HG02588 (cell line): ENCODE data around the gene C4orf50.

Experiments used
- ATAC-seq: cut with Tn5 transposase; IDR thresholded peaks from one replicate; pipeline ENCODE4 v1.9.1; 2021; ENCODE audit warnings: mild to moderate bottlenecking, moderate library complexity; ENCODE audit not compliant: unreplicated experiment

C4orf50 gene

GRCh38 chr4:6044276-6044675 lies 26.0 kb upstream of the C4orf50 start:
- ATAC-seq, result no peak

GRCh38 chr4:6043843-6044242 lies 25.6 kb upstream of the C4orf50 start:
- ATAC-seq, result no peak

GRCh38 chr4:6043188-6043587 lies 25.0 kb upstream of the C4orf50 start:
- ATAC-seq, result no peak

GRCh38 chr4:6042293-6043063 lies 24.2 kb upstream of the C4orf50 start:
- ATAC-seq, result no peak

GRCh38 chr4:6041800-6042199 lies 23.6 kb upstream of the C4orf50 start:
- no peak for ATAC-seq

GRCh38 chr4:6038711-6039110 lies 20.5 kb upstream of the C4orf50 start:
- no peak for ATAC-seq

GRCh38 chr4:6035786-6036185 lies 17.6 kb upstream of the C4orf50 start:
- no peak for ATAC-seq

GRCh38 chr4:6033381-6033780 lies 15.2 kb upstream of the C4orf50 start:
- ATAC-seq, result no peak

- no peak for ATAC-seq
Measured at GRCh38 chr4:6032249-6033244, 14.3 kb upstream of the C4orf50 start.

GRCh38 chr4:6031846-6032245 lies 13.6 kb upstream of the C4orf50 start:
- ATAC-seq, result no peak

GRCh38 chr4:6030679-6031078 lies 12.4 kb upstream of the C4orf50 start:
- ATAC-seq, result no peak

- ATAC-seq, result no peak
Measured at GRCh38 chr4:6029254-6029653, 11.0 kb upstream of the C4orf50 start.

GRCh38 chr4:6028168-6028567 lies 9.9 kb upstream of the C4orf50 start:
- ATAC-seq, result no peak

- ATAC-seq, result no peak
Measured at GRCh38 chr4:6027392-6027791, 9.2 kb upstream of the C4orf50 start.

GRCh38 chr4:6024313-6024960 lies 6.2 kb upstream of the C4orf50 start:
- no peak for ATAC-seq

GRCh38 chr4:6023731-6024130 lies 5.5 kb upstream of the C4orf50 start:
- ATAC-seq, result no peak

- ATAC-seq, result no peak
Measured at GRCh38 chr4:6022607-6023288, 4.5 kb upstream of the C4orf50 start.

- ATAC-seq, result no peak
Measured at GRCh38 chr4:6021831-6022606, 3.8 kb upstream of the C4orf50 start.

GRCh38 chr4:6020613-6021012 lies 2.4 kb upstream of the C4orf50 start:
- ATAC-seq, result no peak
